ENCODE results near the gene CTNNA3. TPM values are rescaled to one million over a fixed set of nuclear protein-coding genes. Genes with fewer than 3 reads are reported as not detected.

Gene CTNNA3
- total RNA-seq, 1 experiment from 2014 or later: 0.32 TPM

GRCh38 chr10:66006411-66006810, 1689.6 kb downstream of the CTNNA3 start:
- DNase-seq (ENCODE audit: low read depth, low spot score): no peak
- no peak overlapping the region for H3K9ac ChIP-seq (ENCODE audit: low read length)
- H3K9me2 ChIP-seq (ENCODE audit: insufficient read depth): no peaks in the 10 kb centered on the region
- H3K4me1 ChIP-seq (ENCODE audit: control insufficient read depth in 1 of 2, insufficient read depth in 2 of 2, low read length in 2 of 2): no peaks in the 10 kb centered on the region
- H3K4me3 ChIP-seq (replicated peaks in 1 of 2; ENCODE audit: low read depth in 1 of 2, low read length in 2 of 2): no peak overlapping the region
- H3K79me2 ChIP-seq (ENCODE audit: insufficient read depth, low read length): no peaks in the 10 kb centered on the region
- intact Hi-C loops (cut with micrococcal nuclease): no loop called here
- H4K20me1 ChIP-seq (ENCODE audit: insufficient read depth): no peaks in the 10 kb centered on the region
- POLR2A ChIA-PET: no interaction called here
- RAD21 ChIA-PET (ENCODE audit: low non-redundant PET in 1 of 2, low total read pairs in 2 of 2, uncharacterized antibody in 2 of 2, unreplicated experiment in 2 of 2): no interaction called here
- CTCF ChIA-PET: no interaction called here
- TF ChIP-seq, protein P1, sequence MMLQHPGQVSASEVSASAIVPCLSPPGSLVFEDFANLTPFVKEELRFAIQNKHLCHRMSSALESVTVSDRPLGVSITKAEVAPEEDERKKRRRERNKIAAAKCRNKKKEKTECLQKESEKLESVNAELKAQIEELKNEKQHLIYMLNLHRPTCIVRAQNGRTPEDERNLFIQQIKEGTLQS (IDR thresholded peaks at IDR 0.05): no peak
- TF ChIP-seq EGR1 (IDR thresholded peaks at IDR 0.05; ENCODE audit: low read depth): no peak
- TF ChIP-seq CEBPB (IDR thresholded peaks at IDR 0.05; ENCODE audit: low read depth): no peak
- TF ChIP-seq CTCF (IDR thresholded peaks at IDR 0.05 in 2 of 3, conservative IDR thresholded peaks at IDR 0.05 in 1 of 3; ENCODE audit: borderline replicate concordance in 1 of 3, insufficient read depth in 1 of 3, low read depth in 2 of 3, low read length in 2 of 3): no peak
- TF ChIP-seq ELF1 (IDR thresholded peaks at IDR 0.05; ENCODE audit: borderline replicate concordance, low read depth): no peak
- no peak for TF ChIP-seq JUND (IDR thresholded peaks at IDR 0.05)
- TF ChIP-seq, protein P2, sequence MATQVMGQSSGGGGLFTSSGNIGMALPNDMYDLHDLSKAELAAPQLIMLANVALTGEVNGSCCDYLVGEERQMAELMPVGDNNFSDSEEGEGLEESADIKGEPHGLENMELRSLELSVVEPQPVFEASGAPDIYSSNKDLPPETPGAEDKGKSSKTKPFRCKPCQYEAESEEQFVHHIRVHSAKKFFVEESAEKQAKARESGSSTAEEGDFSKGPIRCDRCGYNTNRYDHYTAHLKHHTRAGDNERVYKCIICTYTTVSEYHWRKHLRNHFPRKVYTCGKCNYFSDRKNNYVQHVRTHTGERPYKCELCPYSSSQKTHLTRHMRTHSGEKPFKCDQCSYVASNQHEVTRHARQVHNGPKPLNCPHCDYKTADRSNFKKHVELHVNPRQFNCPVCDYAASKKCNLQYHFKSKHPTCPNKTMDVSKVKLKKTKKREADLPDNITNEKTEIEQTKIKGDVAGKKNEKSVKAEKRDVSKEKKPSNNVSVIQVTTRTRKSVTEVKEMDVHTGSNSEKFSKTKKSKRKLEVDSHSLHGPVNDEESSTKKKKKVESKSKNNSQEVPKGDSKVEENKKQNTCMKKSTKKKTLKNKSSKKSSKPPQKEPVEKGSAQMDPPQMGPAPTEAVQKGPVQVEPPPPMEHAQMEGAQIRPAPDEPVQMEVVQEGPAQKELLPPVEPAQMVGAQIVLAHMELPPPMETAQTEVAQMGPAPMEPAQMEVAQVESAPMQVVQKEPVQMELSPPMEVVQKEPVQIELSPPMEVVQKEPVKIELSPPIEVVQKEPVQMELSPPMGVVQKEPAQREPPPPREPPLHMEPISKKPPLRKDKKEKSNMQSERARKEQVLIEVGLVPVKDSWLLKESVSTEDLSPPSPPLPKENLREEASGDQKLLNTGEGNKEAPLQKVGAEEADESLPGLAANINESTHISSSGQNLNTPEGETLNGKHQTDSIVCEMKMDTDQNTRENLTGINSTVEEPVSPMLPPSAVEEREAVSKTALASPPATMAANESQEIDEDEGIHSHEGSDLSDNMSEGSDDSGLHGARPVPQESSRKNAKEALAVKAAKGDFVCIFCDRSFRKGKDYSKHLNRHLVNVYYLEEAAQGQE (IDR thresholded peaks at IDR 0.05; ENCODE audit: low read depth): no peak
- TF ChIP-seq, protein P3, sequence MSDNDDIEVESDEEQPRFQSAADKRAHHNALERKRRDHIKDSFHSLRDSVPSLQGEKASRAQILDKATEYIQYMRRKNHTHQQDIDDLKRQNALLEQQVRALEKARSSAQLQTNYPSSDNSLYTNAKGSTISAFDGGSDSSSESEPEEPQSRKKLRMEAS (IDR thresholded peaks at IDR 0.05): no peak
- TF ChIP-seq ZNF274 (IDR thresholded peaks at IDR 0.05; ENCODE audit: low read depth, low read length): no peak
- TF ChIP-seq POLR2A (IDR thresholded peaks at IDR 0.05; ENCODE audit: borderline replicate concordance, extremely low read depth, insufficient read depth, insufficient read length): no peak
- no peak for TF ChIP-seq POLR2AphosphoS5 (IDR thresholded peaks at IDR 0.05; ENCODE audit: low read depth, low read length)
- TF ChIP-seq SIN3A (IDR thresholded peaks at IDR 0.05; ENCODE audit: low read depth): no peak
- TF ChIP-seq ZFX (IDR thresholded peaks at IDR 0.05): no peak
- TF ChIP-seq TCF7L2 (IDR thresholded peaks at IDR 0.05; ENCODE audit: borderline replicate concordance, extremely low read depth, insufficient read depth, insufficient read length): no peak
- no peak for TF ChIP-seq YY1 (IDR thresholded peaks at IDR 0.05; ENCODE audit: extremely low read depth, insufficient replicate concordance, low read depth, low read length)
- no peak for TF ChIP-seq RAD21 (IDR thresholded peaks at IDR 0.05; ENCODE audit: low read depth)
- no peak for TF ChIP-seq EZH2 (IDR thresholded peaks at IDR 0.05)
- TF ChIP-seq CBX3 (IDR thresholded peaks at IDR 0.05; ENCODE audit: low read depth): no peak
- no peak for TF ChIP-seq ZBTB33 (IDR thresholded peaks at IDR 0.05; ENCODE audit: extremely low read depth, insufficient replicate concordance, low read length)
- no peaks in the 10 kb centered on the region for H3K27me3 ChIP-seq (ENCODE audit: insufficient read depth, low read length)
- no peak for ATAC-seq
- no peaks in the 10 kb centered on the region for H3K36me3 ChIP-seq (ENCODE audit: control insufficient read depth in 1 of 2, insufficient read depth in 2 of 2, low read length in 2 of 2)
- BruUV-seq (replicated peaks): no TSS peak
- no peak overlapping the region for H3K4me2 ChIP-seq (ENCODE audit: low read length)
- no peaks in the 10 kb centered on the region for H3K9me3 ChIP-seq (ENCODE audit: control insufficient read depth in 1 of 2, insufficient read depth in 1 of 2, low read depth in 1 of 2, low read length in 2 of 2)
- H3K27ac ChIP-seq (ENCODE audit: low read depth, low read length): no peak overlapping the region
- no peak overlapping the region for H2AFZ ChIP-seq (ENCODE audit: low read depth, low read length, poor library complexity, severe bottlenecking)
